Measurements from ENCODE around the gene RPL37A.

DNA sequence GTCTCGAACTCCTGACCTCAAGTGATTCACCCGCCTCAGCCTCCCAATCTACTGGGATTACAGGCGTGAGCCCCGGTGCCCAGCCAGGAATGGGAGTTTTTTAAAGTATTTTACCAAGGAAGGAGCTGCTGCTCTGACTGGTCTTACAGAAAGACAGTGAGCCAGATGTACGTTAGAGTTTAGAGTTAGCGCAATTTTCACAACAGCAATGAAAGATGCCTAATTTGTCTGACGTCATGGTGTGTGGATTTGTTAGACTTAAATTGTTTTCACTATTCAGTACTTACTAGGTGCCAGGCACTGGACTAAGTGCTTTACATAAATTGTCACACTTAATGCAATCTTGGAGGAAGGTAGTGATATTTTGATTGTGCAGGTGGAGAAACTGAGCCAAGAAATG, 12.4 kb upstream of the RPL37A start:
- TF ChIP-seq, protein P1, sequence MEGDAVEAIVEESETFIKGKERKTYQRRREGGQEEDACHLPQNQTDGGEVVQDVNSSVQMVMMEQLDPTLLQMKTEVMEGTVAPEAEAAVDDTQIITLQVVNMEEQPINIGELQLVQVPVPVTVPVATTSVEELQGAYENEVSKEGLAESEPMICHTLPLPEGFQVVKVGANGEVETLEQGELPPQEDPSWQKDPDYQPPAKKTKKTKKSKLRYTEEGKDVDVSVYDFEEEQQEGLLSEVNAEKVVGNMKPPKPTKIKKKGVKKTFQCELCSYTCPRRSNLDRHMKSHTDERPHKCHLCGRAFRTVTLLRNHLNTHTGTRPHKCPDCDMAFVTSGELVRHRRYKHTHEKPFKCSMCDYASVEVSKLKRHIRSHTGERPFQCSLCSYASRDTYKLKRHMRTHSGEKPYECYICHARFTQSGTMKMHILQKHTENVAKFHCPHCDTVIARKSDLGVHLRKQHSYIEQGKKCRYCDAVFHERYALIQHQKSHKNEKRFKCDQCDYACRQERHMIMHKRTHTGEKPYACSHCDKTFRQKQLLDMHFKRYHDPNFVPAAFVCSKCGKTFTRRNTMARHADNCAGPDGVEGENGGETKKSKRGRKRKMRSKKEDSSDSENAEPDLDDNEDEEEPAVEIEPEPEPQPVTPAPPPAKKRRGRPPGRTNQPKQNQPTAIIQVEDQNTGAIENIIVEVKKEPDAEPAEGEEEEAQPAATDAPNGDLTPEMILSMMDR (IDR thresholded peaks at IDR 0.05), result no peak
- no peak for TF ChIP-seq POLR2A (IDR thresholded peaks at IDR 0.05)
